SIG-M5 treated with dmso at 0.1 percent for 504 hours (cell line): ENCODE measurements around the gene MYL5.
A peak's percentile ranks its signal among the peaks of the same experiment; 100 is the strongest.
"Not testable (repeated sequence)": the region's sequence is repeated elsewhere in the genome, so short reads cannot be mapped to it uniquely, and the experiment has no call there.

Experiments used
- DNase-seq: peaks from one replicate; lab custom pipeline; 2025; ENCODE audit not compliant: unreplicated experiment; lab: John Stamatoyannopoulos, UW

Gene MYL5

GRCh38 chr4:683982-684622 lies 9.8 kb downstream of the MYL5 start:
- peak; percentile 38 for DNase-seq

- DNase-seq, result no peak
Observed at GRCh38 chr4:684623-685327, 10.4 kb downstream of the MYL5 start.

- no peak for DNase-seq
Observed at GRCh38 chr4:685679-686412, 11.5 kb downstream of the MYL5 start.

- DNase-seq, result no peak
Observed at GRCh38 chr4:686413-687040, 12.2 kb downstream of the MYL5 start.

- peak; percentile 61 for DNase-seq
Observed at GRCh38 chr4:687048-687970, 13.0 kb downstream of the MYL5 start.

- DNase-seq, result no peak
Observed at GRCh38 chr4:687971-688853, 13.9 kb downstream of the MYL5 start.

GRCh38 chr4:688854-689681 lies 14.7 kb downstream of the MYL5 start, which contains the start of gene SLC49A3:
Gene SLC49A3 (minus strand): TSS chr4:689151. CDS start chr4:689127, 24 bp downstream.
- DNase-seq, result no peak

- no peak for DNase-seq
Observed at GRCh38 chr4:689723-690122, 15.4 kb downstream of the MYL5 start.

GRCh38 chr4:692771-693554 lies 18.6 kb downstream of the MYL5 start:
- no peak for DNase-seq

GRCh38 chr4:694341-694940 lies 20.1 kb downstream of the MYL5 start:
- not testable (repeated sequence) for DNase-seq

GRCh38 chr4:699816-700580 lies 25.7 kb downstream of the MYL5 start:
- no peak for DNase-seq

GRCh38 chr4:700587-701264 lies 26.4 kb downstream of the MYL5 start:
- DNase-seq, result no peak

GRCh38 chr4:702618-703048 lies 28.3 kb downstream of the MYL5 start:
- DNase-seq, result no peak

- DNase-seq, result no peak
Observed at GRCh38 chr4:703336-704197, 29.2 kb downstream of the MYL5 start.
